Measurements from ENCODE around the gene MSI2.

DNA sequence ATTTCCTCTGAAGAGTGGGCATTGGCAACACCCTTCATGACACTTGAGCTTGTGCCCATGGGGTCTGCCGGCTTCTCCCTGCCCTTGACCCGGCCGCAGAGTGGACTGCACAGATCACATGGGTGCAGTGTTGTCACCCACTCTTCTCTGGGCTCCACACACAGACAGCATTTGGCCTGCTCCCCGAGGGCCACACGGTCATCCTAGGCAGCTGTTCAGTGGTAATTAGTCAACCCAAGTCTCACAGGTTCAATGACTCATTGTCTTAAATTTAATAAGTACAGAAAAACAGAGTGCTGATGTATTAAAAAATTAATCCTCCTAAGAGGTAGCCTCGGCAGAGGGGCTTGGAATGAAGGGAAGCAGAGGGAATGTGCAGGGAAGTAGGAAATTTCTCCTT is 204.8 kb downstream of the MSI2 start:
- TF ChIP-seq POLR2AphosphoS5 (IDR thresholded peaks at IDR 0.05; ENCODE audit: borderline replicate concordance, low read depth, low read length): no peak
- TF ChIP-seq EZH2 (IDR thresholded peaks at IDR 0.05): no peak

All from SK-N-MC (cell line).